ENCODE results near the gene LAMA1.

GRCh38 chr18:7132356-7133150 lies 15.0 kb upstream of the LAMA1 start:
- TF ChIP-seq POLR2AphosphoS5 (IDR thresholded peaks at IDR 0.05; ENCODE audit: low read depth, low read length) (no peak), POLR2A (IDR thresholded peaks at IDR 0.05; ENCODE audit: low read depth, low read length) (no peak), PAX5 (IDR thresholded peaks at IDR 0.05; ENCODE audit: insufficient read depth, low read length, severe bottlenecking) (no peak), TAF1 (IDR thresholded peaks at IDR 0.05; ENCODE audit: low read depth, low read length) (no peak)

Data from GM12891 (cell line).